Activated CD4-positive, CD25-positive, alpha-beta regulatory T cell treated with anti-CD3 and anti-CD28 coated beads, Interleukin-2, amount 50 U/mL, for 16 hours (primary cell): ENCODE data around the gene UBTF.

Experiments
- DNase-seq: peaks from one replicate; pipeline ENCODE4 v3.0.0-alpha.2; 2020; ENCODE audit warnings: low read depth, low spot score

The UBTF gene

GRCh38 chr17:44170499-44171201 lies 48.8 kb downstream of the UBTF start, which contains the start of gene ASB16:
Gene ASB16 (plus strand): TSS chr17:44170704. CDS start chr17:44170790, 86 bp downstream.
- no peak for DNase-seq

- no peak for DNase-seq
Measured at GRCh38 chr17:44170135-44170498, 49.4 kb downstream of the UBTF start.

GRCh38 chr17:44167181-44167861 lies 52.2 kb downstream of the UBTF start:
- no peak for DNase-seq

GRCh38 chr17:44164476-44164875 lies 55.0 kb downstream of the UBTF start:
- no peak for DNase-seq

GRCh38 chr17:44159519-44160210 lies 59.8 kb downstream of the UBTF start:
- DNase-seq = peak; percentile 44

GRCh38 chr17:44155488-44155887 lies 64.0 kb downstream of the UBTF start:
- DNase-seq = no peak
